IPS-20b (cell line): ENCODE results near the gene CEP128.

Experiments used
- H3K27ac ChIP-seq: one replicate; pipeline ENCODE4 v1.5.1; 2013; ENCODE audit warnings: low read length
- H3K27me3 ChIP-seq: 2 replicates; pipeline ENCODE4 v1.6.1; 2013; ENCODE audit warnings: mild to moderate bottlenecking, low read length, inconsistent platforms; ENCODE audit not compliant: insufficient read depth
- H3K36me3 ChIP-seq: 2 replicates; pipeline ENCODE4 v1.6.1; 2013; ENCODE audit warnings: low read depth, mild to moderate bottlenecking, inconsistent platforms, low read length, moderate library complexity; ENCODE audit not compliant: insufficient read depth
- H3K4me1 ChIP-seq: 2 replicates; pipeline ENCODE4 v1.6.1; 2013; ENCODE audit warnings: mild to moderate bottlenecking, control low read depth, inconsistent platforms, low read length, moderate library complexity; ENCODE audit not compliant: insufficient read depth
- H3K4me3 ChIP-seq: 2 replicates; pipeline ENCODE4 v1.5.1; 2013; ENCODE audit warnings: mild to moderate bottlenecking, low read length, inconsistent platforms
- H3K9ac ChIP-seq: 2 replicates; pipeline ENCODE4 v1.6.1; 2013; ENCODE audit warnings: low read depth, mild to moderate bottlenecking, inconsistent platforms, low read length, moderate library complexity
- H3K9me3 ChIP-seq: 2 replicates; pipeline ENCODE4 v1.6.1; 2013; ENCODE audit warnings: mild to moderate bottlenecking, low read depth, low read length, inconsistent platforms; ENCODE audit not compliant: insufficient read depth

CEP128 gene

DNA sequence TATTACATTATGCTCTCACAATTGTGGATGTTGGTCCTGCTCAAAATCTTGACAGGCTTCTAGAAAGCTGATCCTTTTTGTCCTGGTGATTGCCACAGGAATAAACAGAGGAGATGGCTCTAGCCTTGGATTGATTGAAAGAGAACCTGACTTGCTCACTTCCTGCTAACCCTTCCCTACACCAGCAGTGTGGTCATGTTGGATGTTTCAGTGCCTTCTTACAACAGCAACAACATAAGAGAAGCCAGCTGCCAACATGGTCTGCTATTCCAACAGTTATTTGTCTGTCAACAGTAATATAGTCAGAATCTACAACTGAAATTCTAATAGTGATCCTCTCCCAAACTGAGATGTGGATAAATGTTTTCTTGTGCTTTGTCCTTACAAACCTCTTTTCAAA is 418.6 kb downstream of the CEP128 start:
- no peak overlapping the region for H3K9ac ChIP-seq
- H3K36me3 ChIP-seq: 0 out of 2 replicates have a peak, but pooled peaks cover 6% of the 10 kb centered on the region
- H3K27me3 ChIP-seq: no peaks in the 10 kb centered on the region
- H3K27ac ChIP-seq: no peak overlapping the region
- no peaks in the 10 kb centered on the region for H3K4me1 ChIP-seq
- no peaks in the 10 kb centered on the region for H3K9me3 ChIP-seq
- H3K4me3 ChIP-seq: no peak overlapping the region

DNA sequence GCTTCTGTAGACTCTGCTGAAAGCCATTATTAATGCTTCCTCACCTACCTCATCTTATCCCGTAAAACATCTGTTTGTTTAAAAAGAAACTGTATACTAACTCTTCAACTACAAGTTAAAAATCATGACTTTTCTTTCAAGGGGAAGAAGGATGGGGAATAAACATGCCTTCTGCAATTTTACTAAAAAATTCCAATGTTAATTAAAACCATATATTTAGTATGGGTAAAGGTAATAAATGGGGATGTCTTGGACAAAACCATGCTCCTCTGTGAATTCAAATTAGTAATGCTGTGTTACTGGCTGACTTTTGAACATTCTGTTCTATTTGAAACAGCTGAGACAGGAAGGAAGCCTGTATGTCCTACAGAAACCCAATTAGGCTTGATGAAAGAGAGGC is 419.1 kb downstream of the CEP128 start:
- Histone ChIP-seq H3K4me3 (no peak overlapping the region), H3K9ac (no peak overlapping the region), H3K27me3 (no peaks in the 10 kb centered on the region), H3K36me3 (0 out of 2 replicates have a peak, but pooled peaks cover 6% of the 10 kb centered on the region), H3K4me1 (no peaks in the 10 kb centered on the region), H3K27ac (no peak overlapping the region), H3K9me3 (no peaks in the 10 kb centered on the region)

DNA sequence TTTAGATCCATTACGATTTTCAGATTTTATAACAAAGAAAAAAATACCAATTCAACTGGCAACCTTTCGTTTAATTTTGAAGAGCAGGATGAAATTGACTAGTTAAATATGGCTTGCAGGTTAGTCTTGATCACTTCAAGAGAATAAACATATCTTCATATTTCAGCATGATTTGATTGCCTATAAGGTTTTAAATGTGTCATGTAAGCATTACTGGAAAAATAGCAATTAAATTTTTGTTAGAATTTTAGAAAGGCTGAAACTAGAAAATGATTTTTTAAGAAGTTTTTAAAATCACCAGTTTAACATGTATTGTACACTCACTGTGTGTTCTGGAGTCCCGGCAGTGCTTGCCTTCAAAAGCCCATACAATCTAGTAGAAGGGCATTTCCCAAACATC is 420.1 kb downstream of the CEP128 start:
- H3K9me3 ChIP-seq: no peaks in the 10 kb centered on the region
- H3K27ac ChIP-seq: no peak overlapping the region

DNA sequence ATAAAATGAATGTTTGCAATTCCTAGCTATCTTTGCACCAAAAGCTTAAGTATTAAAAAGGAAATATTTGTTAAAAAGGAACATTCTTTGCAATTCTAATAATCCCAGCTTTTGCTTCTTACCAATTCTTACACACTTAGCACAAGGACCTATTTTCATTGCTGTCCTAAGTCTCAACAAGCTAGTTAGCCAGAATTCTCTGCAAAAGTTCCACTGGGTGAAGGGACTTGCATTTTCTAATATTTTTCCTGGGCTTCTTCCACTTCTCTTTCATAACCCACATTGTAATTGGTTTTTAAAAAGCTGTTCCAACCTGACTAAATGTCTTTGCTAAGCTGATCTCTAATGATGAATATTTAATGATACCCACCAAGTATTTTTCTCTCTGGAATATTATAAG is 422.5 kb downstream of the CEP128 start:
- Histone ChIP-seq H3K27me3 (no peaks in the 10 kb centered on the region), H3K9me3 (no peaks in the 10 kb centered on the region), H3K4me1 (no peaks in the 10 kb centered on the region), H3K4me3 (no peak overlapping the region), H3K9ac (no peak overlapping the region), H3K36me3 (no peaks in the 10 kb centered on the region; the same call in 1 of the 2 replicates), H3K27ac (no peak overlapping the region)

More for the DNA sequence above, 420.1 kb downstream of the CEP128 start:
- H3K36me3 ChIP-seq: 0 out of 2 replicates have a peak, but pooled peaks cover 6% of the 10 kb centered on the region
- no peak overlapping the region for H3K9ac ChIP-seq
- H3K4me1 ChIP-seq: no peaks in the 10 kb centered on the region
- H3K4me3 ChIP-seq: no peak overlapping the region
- H3K27me3 ChIP-seq: no peaks in the 10 kb centered on the region

DNA sequence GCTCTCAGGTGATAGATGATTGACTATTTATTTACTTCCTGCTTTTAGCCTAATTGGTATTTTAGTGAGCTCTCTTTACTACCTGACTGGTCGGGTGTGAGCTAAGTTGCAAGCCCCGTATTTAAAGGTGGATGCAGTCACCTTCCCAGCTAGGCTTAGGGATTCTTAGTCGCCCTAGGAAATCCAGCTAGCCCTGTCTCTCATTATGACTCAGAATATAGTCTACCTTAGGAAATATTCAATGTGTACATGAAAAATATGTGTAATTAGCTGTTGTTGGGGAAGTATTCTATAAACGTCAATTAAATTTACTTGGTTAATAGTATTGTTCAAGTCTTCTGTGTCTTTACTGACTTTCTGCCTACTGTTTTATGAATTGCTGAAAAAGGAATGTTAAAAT is 423.4 kb downstream of the CEP128 start:
- no peaks in the 10 kb centered on the region; the same call in 1 of the 2 replicates for H3K36me3 ChIP-seq
- H3K9ac ChIP-seq: no peak overlapping the region
- no peak overlapping the region for H3K4me3 ChIP-seq
- H3K27me3 ChIP-seq: no peaks in the 10 kb centered on the region
- H3K9me3 ChIP-seq: no peaks in the 10 kb centered on the region
- no peak overlapping the region for H3K27ac ChIP-seq
- H3K4me1 ChIP-seq: no peaks in the 10 kb centered on the region

DNA sequence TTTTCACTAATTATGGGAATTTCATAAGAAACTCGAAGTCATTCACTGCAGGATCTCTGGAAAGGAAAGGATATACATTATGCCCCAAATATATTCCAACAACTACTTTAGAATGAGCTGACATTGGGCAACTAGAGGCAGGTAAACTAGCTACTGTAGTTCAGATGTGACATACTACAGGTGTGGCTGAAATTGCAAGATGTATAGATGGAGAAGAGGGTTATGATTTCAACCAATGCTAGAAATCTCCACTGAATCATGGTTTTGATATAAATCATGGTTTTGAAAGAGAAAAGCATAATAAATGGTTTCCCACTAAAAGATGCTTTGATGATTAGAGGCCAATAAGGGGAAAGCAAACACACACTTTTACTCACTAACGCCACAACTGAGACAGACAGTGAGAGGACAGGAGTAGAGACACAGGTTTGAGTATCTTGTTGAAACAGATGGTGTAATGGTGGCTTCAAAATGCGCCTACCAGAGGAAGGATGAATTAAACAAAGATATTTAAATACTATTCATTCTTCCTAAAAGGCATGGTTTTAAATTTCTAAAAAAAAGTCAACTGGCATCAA is 434.2 kb downstream of the CEP128 start:
- Histone ChIP-seq H3K4me3 (no peak overlapping the region), H3K9ac (no peak overlapping the region), H3K27me3 (no peaks in the 10 kb centered on the region), H3K9me3 (no peaks in the 10 kb centered on the region), H3K4me1 (no peaks in the 10 kb centered on the region), H3K36me3 (no peaks in the 10 kb centered on the region), H3K27ac (no peak overlapping the region)

DNA sequence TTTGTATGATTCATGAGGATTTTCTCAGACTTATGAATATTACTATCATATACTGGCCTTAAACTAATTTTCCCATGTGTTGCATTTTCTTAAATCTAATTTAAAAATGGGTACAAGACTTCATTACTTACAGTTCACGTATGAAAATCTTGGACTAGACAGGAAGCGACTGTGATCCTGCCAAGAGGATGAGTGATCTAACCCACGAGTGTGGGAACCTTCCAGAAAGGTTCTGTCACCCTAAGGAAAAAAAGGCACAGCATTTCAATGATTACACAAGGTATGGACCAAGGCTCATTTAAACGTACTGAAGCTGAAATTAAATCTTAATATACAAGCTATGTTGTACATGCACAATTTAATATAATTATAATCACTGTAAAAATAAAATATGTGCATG is 436.8 kb downstream of the CEP128 start:
- Histone ChIP-seq H3K27me3 (no peaks in the 10 kb centered on the region), H3K9me3 (no peaks in the 10 kb centered on the region), H3K27ac (no peak overlapping the region), H3K9ac (no peak overlapping the region), H3K4me1 (no peaks in the 10 kb centered on the region), H3K4me3 (no peak overlapping the region), H3K36me3 (no peaks in the 10 kb centered on the region)

DNA sequence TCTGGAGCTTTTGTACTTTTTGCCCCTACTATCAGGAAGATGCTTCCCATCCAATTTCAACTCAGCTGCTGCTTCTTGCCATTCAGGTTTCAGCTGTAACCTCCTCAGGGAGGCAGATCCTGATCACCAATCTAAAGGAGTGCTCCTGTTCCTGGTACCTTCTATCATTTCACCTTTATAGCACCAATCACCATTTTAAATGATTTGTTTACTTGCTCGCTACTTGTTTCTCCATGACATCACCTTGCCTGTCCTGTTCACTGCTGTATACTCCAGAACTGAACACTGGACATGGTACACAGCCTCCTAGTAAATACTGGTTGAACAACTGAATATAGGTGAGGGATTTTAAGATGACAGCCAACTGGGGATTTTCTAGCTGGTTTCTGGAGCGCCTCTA is 443.0 kb downstream of the CEP128 start:
- Histone ChIP-seq H3K9ac (no peak overlapping the region), H3K27ac (no peak overlapping the region), H3K27me3 (no peaks in the 10 kb centered on the region), H3K9me3 (no peaks in the 10 kb centered on the region), H3K4me1 (no peaks in the 10 kb centered on the region), H3K4me3 (no peak overlapping the region), H3K36me3 (no peaks in the 10 kb centered on the region)

DNA sequence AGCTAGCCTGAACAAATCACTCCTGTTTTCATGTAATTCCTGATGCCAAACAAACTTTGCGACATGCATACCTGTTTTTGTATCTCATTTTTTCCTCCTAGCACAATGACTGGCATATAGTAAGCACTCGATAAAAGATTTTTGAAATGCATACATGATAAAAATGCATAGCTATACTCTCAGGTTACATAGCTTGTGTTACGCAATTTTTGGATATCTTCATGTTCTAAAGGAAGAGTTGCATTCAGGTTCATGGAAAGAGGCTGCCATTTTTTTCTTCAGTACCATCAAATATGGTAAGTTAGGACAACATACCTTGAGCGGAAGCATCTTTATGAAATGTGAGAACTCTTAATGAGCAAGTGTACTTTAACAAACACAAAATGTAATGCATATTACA is 445.4 kb downstream of the CEP128 start:
- Histone ChIP-seq H3K36me3 (no peaks in the 10 kb centered on the region), H3K27ac (no peak overlapping the region), H3K4me1 (peaks cover under 1% of the 10 kb centered on the region; the same call in 1 of the 2 replicates), H3K9me3 (no peaks in the 10 kb centered on the region), H3K27me3 (no peaks in the 10 kb centered on the region), H3K9ac (no peak overlapping the region), H3K4me3 (no peak overlapping the region)

DNA sequence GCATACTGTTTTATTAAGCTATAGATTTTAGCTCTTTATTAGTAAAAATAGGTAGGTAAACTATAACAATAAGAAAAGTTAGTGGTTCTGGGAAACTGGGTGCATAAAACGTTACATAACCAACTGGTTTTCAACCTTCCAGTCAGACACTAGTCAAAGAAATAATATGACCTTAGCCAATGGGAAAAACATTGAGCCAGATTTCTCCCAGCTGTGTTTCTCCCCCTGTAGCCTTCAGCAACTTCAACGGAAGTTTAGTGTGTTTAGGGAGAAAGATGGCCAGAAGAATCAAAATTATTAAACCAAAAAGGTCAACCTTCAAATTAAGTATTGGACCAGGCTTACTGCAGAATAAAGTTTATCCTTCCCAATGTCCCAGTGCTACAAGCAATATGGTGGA is 446.8 kb downstream of the CEP128 start:
- no peak overlapping the region for H3K4me3 ChIP-seq
- no peaks in the 10 kb centered on the region for H3K9me3 ChIP-seq
- no peaks in the 10 kb centered on the region for H3K27me3 ChIP-seq
- no peak overlapping the region for H3K9ac ChIP-seq
- H3K36me3 ChIP-seq: no peaks in the 10 kb centered on the region
- peaks cover 3% of the 10 kb centered on the region; the same call in 1 of the 2 replicates for H3K4me1 ChIP-seq
- no peak overlapping the region for H3K27ac ChIP-seq

DNA sequence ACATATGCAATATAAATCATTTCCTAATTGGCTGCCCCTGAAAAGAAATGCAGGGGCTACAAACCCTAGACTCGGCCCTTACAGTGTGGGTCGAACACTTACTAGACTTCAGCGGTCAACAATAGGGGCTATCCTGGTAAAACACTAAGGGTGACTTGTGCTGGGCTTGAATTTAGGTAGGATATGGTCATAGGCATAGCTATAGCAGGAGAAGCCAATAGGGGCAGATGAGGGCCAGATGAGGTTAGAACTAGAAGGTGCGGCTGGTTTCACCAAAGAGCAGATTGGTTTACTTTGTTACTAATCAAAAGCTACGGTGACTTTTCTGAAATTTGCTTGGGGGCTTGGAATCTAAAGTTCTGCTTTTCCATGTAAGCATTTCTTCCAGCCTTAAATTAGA is 447.9 kb downstream of the CEP128 start:
- no peak overlapping the region for H3K4me3 ChIP-seq
- no peaks in the 10 kb centered on the region for H3K36me3 ChIP-seq
- H3K4me1 ChIP-seq: peaks cover 3% of the 10 kb centered on the region; the same call in 1 of the 2 replicates
- no peak overlapping the region for H3K27ac ChIP-seq
- H3K9ac ChIP-seq: no peak overlapping the region
- no peaks in the 10 kb centered on the region for H3K9me3 ChIP-seq
- no peaks in the 10 kb centered on the region for H3K27me3 ChIP-seq

DNA sequence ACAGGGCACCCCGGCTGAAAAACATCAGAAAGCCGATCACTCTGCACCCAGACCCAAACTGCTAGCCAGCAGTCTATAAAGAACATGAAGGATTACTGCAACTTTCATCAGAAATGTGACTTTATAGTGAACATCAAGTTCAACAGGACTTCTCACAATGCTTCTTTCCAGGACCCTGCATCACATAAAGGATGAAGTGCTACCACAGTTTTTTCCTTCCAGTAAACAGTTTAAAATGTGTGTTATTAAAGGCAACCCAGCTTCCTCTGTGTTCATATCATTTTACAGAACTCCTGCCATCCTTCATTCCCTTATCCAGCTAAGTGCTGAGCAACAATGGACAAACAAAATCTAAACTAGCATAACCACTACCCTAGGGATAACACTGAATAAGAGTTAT is 449.9 kb downstream of the CEP128 start:
- no peaks in the 10 kb centered on the region for H3K27me3 ChIP-seq
- no peaks in the 10 kb centered on the region for H3K9me3 ChIP-seq
- no peak overlapping the region for H3K4me3 ChIP-seq
- H3K4me1 ChIP-seq: peaks cover 3% of the 10 kb centered on the region; the same call in 1 of the 2 replicates
- H3K9ac ChIP-seq: no peak overlapping the region
- no peak overlapping the region for H3K27ac ChIP-seq
- H3K36me3 ChIP-seq: no peaks in the 10 kb centered on the region
